HEK293T (cell line): ENCODE measurements around the gene RUVBL2.
"Not testable (repeated sequence)": the region's sequence is repeated elsewhere in the genome, so short reads cannot be mapped to it uniquely, and the experiment has no call there.

ENCODE experiments used
- ELF4 ChIP-seq: fragments of 450-650 bp; IDR thresholded peaks from 2 replicates; pipeline ENCODE4 v1.6.1; 2017; ENCODE audit warnings: antibody characterized with exemption
- FOXK2 ChIP-seq: fragments of 450-650 bp; IDR thresholded peaks from 2 replicates; pipeline ENCODE4 v1.6.1; 2016; ENCODE audit warnings: mild to moderate bottlenecking
- SP1 ChIP-seq: fragments of 450-650 bp; IDR thresholded peaks from 2 replicates; pipeline ENCODE4 v1.6.1; 2017

- TF ChIP-seq FOXK2, ELF4, SP1: not testable (repeated sequence)
These were observed 31.4 kb downstream of the RUVBL2 start for GRCh38 chr19:49025088-49025487.
